Activated CD4-positive, CD25-positive, alpha-beta regulatory T cell (primary cell): ENCODE results near the gene PLAGL1.
"Not testable (repeated sequence)": the region's sequence is repeated elsewhere in the genome, so short reads cannot be mapped to it uniquely, and the experiment has no call there.

Experiments
- DNase-seq, 4 experiments: peaks; one replicate each; lab custom pipeline; 2025; lab: John Stamatoyannopoulos, UW

The PLAGL1 gene

GRCh38 chr6:143937668-143937970, 70.4 kb downstream of the PLAGL1 start:
- no peak for DNase-seq

- DNase-seq: no peak
Measured at GRCh38 chr6:143936778-143937667, 71.0 kb downstream of the PLAGL1 start.

- DNase-seq: no peak
Measured at GRCh38 chr6:143936347-143936746, 71.7 kb downstream of the PLAGL1 start.

GRCh38 chr6:143934867-143935266, 73.2 kb downstream of the PLAGL1 start:
- DNase-seq: no peak

GRCh38 chr6:143934331-143934730, 73.7 kb downstream of the PLAGL1 start:
- no peak for DNase-seq

- no peak for DNase-seq
Measured at GRCh38 chr6:143929975-143930374, 78.1 kb downstream of the PLAGL1 start.

- DNase-seq: no peak
Measured at GRCh38 chr6:143928853-143929252, 79.2 kb downstream of the PLAGL1 start.

GRCh38 chr6:143917026-143917425, 91.0 kb downstream of the PLAGL1 start:
- not testable (repeated sequence) for DNase-seq

- no peak for DNase-seq
Measured at GRCh38 chr6:143912671-143913070, 95.4 kb downstream of the PLAGL1 start.

GRCh38 chr6:143911028-143911427, 97.0 kb downstream of the PLAGL1 start:
- no peak for DNase-seq

- DNase-seq: no peak
Measured at GRCh38 chr6:143902827-143903226, 105.2 kb downstream of the PLAGL1 start.

- DNase-seq: no peak
Measured at GRCh38 chr6:143901885-143902750, 105.9 kb downstream of the PLAGL1 start.

- DNase-seq: no peak
Measured at GRCh38 chr6:143900358-143900757, 107.7 kb downstream of the PLAGL1 start.

GRCh38 chr6:143896126-143896860, 111.8 kb downstream of the PLAGL1 start:
- DNase-seq: no peak

GRCh38 chr6:143894655-143895054, 113.4 kb downstream of the PLAGL1 start:
- DNase-seq: no peak
